Neuronal stem cell (in vitro differentiated cells): Measurements from ENCODE around the gene CYTH2.
A peak's percentile ranks its signal among the peaks of the same experiment; 100 is the strongest.

Experiments
- DNase-seq: peaks from one replicate; pipeline ENCODE4 v3.0.0-alpha.2; 2013; ENCODE audit warnings: low spot score
- H2AFZ ChIP-seq: one replicate; pipeline ENCODE4 v1.6.1; 2013; ENCODE audit warnings: mild to moderate bottlenecking, low read length, inconsistent platforms
- H2AK5ac ChIP-seq: 2 replicates; pipeline ENCODE4 v1.6.1; 2013; ENCODE audit warnings: low read depth, mild to moderate bottlenecking, inconsistent platforms, low read length, moderate library complexity, mixed read lengths
- H2BK120ac ChIP-seq: 2 replicates; pipeline ENCODE4 v1.6.1; 2013; ENCODE audit warnings: low read depth, mild to moderate bottlenecking, inconsistent platforms, low read length, moderate library complexity, mixed read lengths
- H2BK12ac ChIP-seq: one replicate; pipeline ENCODE4 v1.6.1; 2013; ENCODE audit warnings: low read length, inconsistent platforms
- H2BK15ac ChIP-seq: 2 replicates; pipeline ENCODE4 v1.6.1; 2013; ENCODE audit warnings: mild to moderate bottlenecking, low read length, inconsistent platforms, mixed read lengths
- H2BK5ac ChIP-seq: one replicate; pipeline ENCODE4 v1.6.1; 2013; ENCODE audit warnings: inconsistent platforms, mild to moderate bottlenecking, low read length, moderate library complexity
- H3K14ac ChIP-seq: one replicate; pipeline ENCODE4 v1.6.1; 2013; ENCODE audit warnings: low read length, inconsistent platforms
- H3K18ac ChIP-seq: 2 replicates; pipeline ENCODE4 v1.6.1; 2013; ENCODE audit warnings: low read length, inconsistent platforms
- H3K23ac ChIP-seq: 2 replicates; pipeline ENCODE4 v1.6.1; 2013; ENCODE audit warnings: low read depth, mild to moderate bottlenecking, mixed read lengths, low read length, inconsistent platforms; ENCODE audit not compliant: poor library complexity
- H3K27ac ChIP-seq: replicated peaks from 3 replicates; pipeline ENCODE4 v1.5.1; 2013; ENCODE audit warnings: low read length, inconsistent platforms
- H3K27me3 ChIP-seq, 3 experiments: 2 replicates each; pipeline ENCODE4 v1.6.1; 2013; ENCODE audit warnings: low read length in 3 of 3, mild to moderate bottlenecking in 2 of 3, inconsistent platforms in 1 of 3, low read depth in 1 of 3, mixed read lengths in 1 of 3, moderate library complexity in 1 of 3; ENCODE audit not compliant: control insufficient read depth in 3 of 3, insufficient read depth in 3 of 3
- H3K36me3 ChIP-seq, 2 donors: replicated peaks in 1 of 2; 2 replicates each; pipeline ENCODE4 v1.6.1; 2013; ENCODE audit warnings: low read length in 2 of 2; ENCODE audit not compliant: control insufficient read depth in 2 of 2, insufficient read depth in 2 of 2
- H3K4ac ChIP-seq: 2 replicates; pipeline ENCODE4 v1.6.1; 2013; ENCODE audit warnings: inconsistent platforms, mild to moderate bottlenecking, low read length, moderate library complexity
- H3K4me1 ChIP-seq, 2 donors: 1 replicate in 1 of 2; 2 replicates in 1 of 2; pipeline ENCODE4 v1.6.1; 2013; ENCODE audit warnings: low read length in 2 of 2, low read depth in 1 of 2; ENCODE audit not compliant: control insufficient read depth in 2 of 2, insufficient read depth in 1 of 2
- H3K4me2 ChIP-seq: one replicate; pipeline ENCODE4 v1.6.1; 2013; ENCODE audit warnings: mild to moderate bottlenecking, low read length, inconsistent platforms; ENCODE audit not compliant: insufficient read depth, poor library complexity, severe bottlenecking
- H3K4me3 ChIP-seq, 2 donors: 2 replicates each; pipeline ENCODE4 v1.5.1; 2013; ENCODE audit warnings: low read length in 2 of 2, mild to moderate bottlenecking in 2 of 2, inconsistent platforms in 1 of 2, moderate library complexity in 1 of 2
- H3K79me1 ChIP-seq: one replicate; pipeline ENCODE4 v1.6.1; 2013; ENCODE audit warnings: low read depth, mild to moderate bottlenecking, inconsistent platforms, low read length, moderate library complexity
- H3K9ac ChIP-seq: one replicate; pipeline ENCODE4 v1.6.1; 2013; ENCODE audit warnings: mild to moderate bottlenecking, low read depth, low read length, inconsistent platforms; ENCODE audit not compliant: poor library complexity
- H3K9me3 ChIP-seq, 2 donors: replicated peaks in 1 of 2; 2 replicates each; pipeline versions ENCODE3 to v1.6.1; 2013; ENCODE audit warnings: low read length in 2 of 2, mild to moderate bottlenecking in 2 of 2, inconsistent platforms in 1 of 2, low read depth in 1 of 2, mixed read lengths in 1 of 2, moderate library complexity in 1 of 2; ENCODE audit not compliant: control insufficient read depth in 2 of 2, insufficient read depth in 1 of 2
- H4K8ac ChIP-seq: one replicate; pipeline ENCODE4 v1.6.1; 2013; ENCODE audit warnings: low read depth, mild to moderate bottlenecking, inconsistent platforms, low read length, moderate library complexity
- H4K91ac ChIP-seq: one replicate; pipeline ENCODE4 v1.6.1; 2013; ENCODE audit warnings: low read length, low read depth, mild to moderate bottlenecking, inconsistent platforms; ENCODE audit not compliant: poor library complexity
- WGBS, 2 donors: extraction: QIAGEN DNeasy Blood & Tissue Kit; methylation state at CpG; one replicate each; pipeline ENCODE4 v1.1.7; 2013; ENCODE audit warnings: missing lambda C conversion rate in 2 of 2, mixed read lengths in 1 of 2; ENCODE audit not compliant: insufficient read length in 2 of 2, insufficient replicate concordance in 1 of 2; ENCODE audit errors: extremely low coverage in 2 of 2; 5-methylcytosine and 5-hydroxymethylcytosine counted together

CYTH2 gene

DNA sequence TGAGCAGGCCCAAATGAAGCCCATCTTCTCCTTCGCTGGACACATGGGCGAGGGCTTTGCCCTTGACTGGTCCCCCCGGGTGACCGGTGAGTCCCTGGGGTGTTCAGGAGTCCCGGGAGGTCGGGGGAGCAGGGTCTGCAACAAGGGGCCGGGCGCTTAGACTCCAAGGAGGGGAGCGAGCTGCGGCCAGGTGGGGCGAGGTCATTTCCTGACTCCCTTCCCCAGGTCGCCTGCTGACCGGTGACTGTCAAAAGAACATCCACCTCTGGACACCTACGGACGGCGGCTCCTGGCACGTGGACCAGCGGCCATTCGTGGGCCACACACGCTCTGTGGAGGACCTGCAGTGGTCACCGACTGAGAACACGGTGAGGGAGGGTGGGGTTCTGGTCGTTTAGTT lies 18.7 kb upstream of the CYTH2 start:
- no peak overlapping the region for H3K4ac ChIP-seq
- no peak for DNase-seq
- H2BK15ac ChIP-seq, result no peak overlapping the region
- no peak overlapping the region for H2AFZ ChIP-seq
- H2BK5ac ChIP-seq, result peak overlapping the region; percentile 34
- peak overlapping the region; percentile 8 for H3K14ac ChIP-seq
- H3K4me3 ChIP-seq, result no peak overlapping the region
- no peak overlapping the region for H3K18ac ChIP-seq
- H3K79me1 ChIP-seq, result peaks cover 3% of the 10 kb centered on the region
- no peak overlapping the region for H3K9ac ChIP-seq
- H2BK12ac ChIP-seq, result no peak overlapping the region
- no peak overlapping the region for H3K23ac ChIP-seq
- H3K36me3 ChIP-seq, result peaks cover 41 to 82% of the 10 kb centered on the region in 2 donors
- H3K9me3 ChIP-seq, result no peaks in the 10 kb centered on the region
- no peak overlapping the region for H3K4me2 ChIP-seq
- H3K4me1 ChIP-seq, result peaks cover 4 to 5% of the 10 kb centered on the region in 2 donors
- H2AK5ac ChIP-seq, result no peak overlapping the region
- peak overlapping the region; percentile 10 for H4K8ac ChIP-seq
- no peak overlapping the region for H4K91ac ChIP-seq
- no CpG with 5 or more reads among the region's 23 CpGs for WGBS, 2 donors
- H3K27ac ChIP-seq, result no peak overlapping the region
- no peaks in the 10 kb centered on the region for H3K27me3 ChIP-seq
- H2BK120ac ChIP-seq, result no peak overlapping the region

DNA sequence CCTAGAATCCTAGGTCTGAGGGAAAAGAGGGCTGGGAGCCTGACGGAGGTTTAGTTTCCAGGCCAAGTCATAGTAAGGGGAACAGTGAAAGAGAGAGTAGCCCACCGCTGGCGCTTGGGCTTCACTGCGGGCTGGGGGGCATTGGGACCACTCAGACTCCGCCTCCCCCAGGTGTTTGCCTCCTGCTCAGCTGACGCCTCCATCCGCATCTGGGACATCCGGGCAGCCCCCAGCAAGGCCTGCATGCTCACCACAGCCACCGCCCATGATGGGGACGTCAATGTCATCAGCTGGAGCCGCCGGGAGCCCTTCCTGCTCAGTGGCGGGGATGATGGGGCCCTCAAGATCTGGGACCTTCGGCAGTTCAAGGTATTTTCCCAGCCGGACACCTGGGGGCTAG lies 18.3 kb upstream of the CYTH2 start:
- no peak overlapping the region for H2BK12ac ChIP-seq
- H3K4ac ChIP-seq, result no peak overlapping the region
- H2BK15ac ChIP-seq, result no peak overlapping the region
- H2AFZ ChIP-seq, result no peak overlapping the region
- H3K14ac ChIP-seq, result no peak overlapping the region
- H2BK120ac ChIP-seq, result no peak overlapping the region
- H3K36me3 ChIP-seq, result peaks cover 45 to 86% of the 10 kb centered on the region in 2 donors
- peaks cover 3% of the 10 kb centered on the region for H3K79me1 ChIP-seq
- no CpG with 5 or more reads among the region's 15 CpGs for whole genome bisulfite sequencing, 2 donors
- H3K18ac ChIP-seq, result no peak overlapping the region
- H3K4me2 ChIP-seq, result no peak overlapping the region
- no peak overlapping the region for H3K4me3 ChIP-seq
- no peak overlapping the region for H4K8ac ChIP-seq
- DNase-seq, result no peak
- H2BK5ac ChIP-seq, result peak overlapping the region; percentile 34
- H3K23ac ChIP-seq, result no peak overlapping the region
- H4K91ac ChIP-seq, result no peak overlapping the region
- H3K27ac ChIP-seq, result no peak overlapping the region
- no peak overlapping the region for H3K9ac ChIP-seq
- H3K9me3 ChIP-seq, result no peaks in the 10 kb centered on the region
- H3K4me1 ChIP-seq, result peaks cover 4 to 5% of the 10 kb centered on the region in 2 donors
- H3K27me3 ChIP-seq, result no peaks in the 10 kb centered on the region
- no peak overlapping the region for H2AK5ac ChIP-seq

DNA sequence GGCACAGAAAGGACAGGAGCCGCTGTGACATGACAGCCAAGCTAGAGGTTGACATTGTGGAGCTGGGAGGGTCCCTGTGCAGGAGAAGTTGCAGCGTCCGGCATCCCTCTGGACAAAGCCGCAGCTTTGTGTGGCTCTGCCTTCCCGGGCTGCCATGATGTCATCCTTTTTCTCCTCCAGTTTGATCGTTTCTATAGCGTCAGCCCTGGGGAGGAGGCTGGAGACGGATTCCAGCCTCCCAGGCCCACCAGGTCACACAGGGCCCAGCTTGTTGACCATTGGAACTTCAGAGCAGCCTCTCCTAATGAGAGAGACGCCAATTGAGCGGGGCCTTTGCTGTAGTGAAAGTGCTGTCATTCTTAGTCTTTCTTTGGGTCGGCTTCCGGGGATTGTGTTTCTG lies 17.5 kb upstream of the CYTH2 start:
- no peak overlapping the region for H3K4me3 ChIP-seq
- no peak overlapping the region for H2BK12ac ChIP-seq
- H4K8ac ChIP-seq, result no peak overlapping the region
- peaks cover 3% of the 10 kb centered on the region for H3K79me1 ChIP-seq
- H3K36me3 ChIP-seq, result peaks cover 49 to 91% of the 10 kb centered on the region in 2 donors
- peak overlapping the region; percentile 13 for H3K27ac ChIP-seq
- H2AK5ac ChIP-seq, result no peak overlapping the region
- H3K9me3 ChIP-seq, result no peaks in the 10 kb centered on the region
- no peak for DNase-seq
- no peak overlapping the region for H3K4me2 ChIP-seq
- H3K9ac ChIP-seq, result no peak overlapping the region
- no peak overlapping the region for H3K14ac ChIP-seq
- no CpG with 5 or more reads among the region's 12 CpGs for WGBS, 2 donors
- H2BK15ac ChIP-seq, result no peak overlapping the region
- no peak overlapping the region for H3K18ac ChIP-seq
- no peak overlapping the region for H4K91ac ChIP-seq
- H2BK5ac ChIP-seq, result peak overlapping the region; percentile 24
- H2AFZ ChIP-seq, result no peak overlapping the region
- H3K23ac ChIP-seq, result no peak overlapping the region
- no peaks in the 10 kb centered on the region for H3K27me3 ChIP-seq
- no peak overlapping the region for H2BK120ac ChIP-seq
- peaks cover under 1 to 1% of the 10 kb centered on the region in 2 donors for H3K4me1 ChIP-seq
- H3K4ac ChIP-seq, result no peak overlapping the region

DNA sequence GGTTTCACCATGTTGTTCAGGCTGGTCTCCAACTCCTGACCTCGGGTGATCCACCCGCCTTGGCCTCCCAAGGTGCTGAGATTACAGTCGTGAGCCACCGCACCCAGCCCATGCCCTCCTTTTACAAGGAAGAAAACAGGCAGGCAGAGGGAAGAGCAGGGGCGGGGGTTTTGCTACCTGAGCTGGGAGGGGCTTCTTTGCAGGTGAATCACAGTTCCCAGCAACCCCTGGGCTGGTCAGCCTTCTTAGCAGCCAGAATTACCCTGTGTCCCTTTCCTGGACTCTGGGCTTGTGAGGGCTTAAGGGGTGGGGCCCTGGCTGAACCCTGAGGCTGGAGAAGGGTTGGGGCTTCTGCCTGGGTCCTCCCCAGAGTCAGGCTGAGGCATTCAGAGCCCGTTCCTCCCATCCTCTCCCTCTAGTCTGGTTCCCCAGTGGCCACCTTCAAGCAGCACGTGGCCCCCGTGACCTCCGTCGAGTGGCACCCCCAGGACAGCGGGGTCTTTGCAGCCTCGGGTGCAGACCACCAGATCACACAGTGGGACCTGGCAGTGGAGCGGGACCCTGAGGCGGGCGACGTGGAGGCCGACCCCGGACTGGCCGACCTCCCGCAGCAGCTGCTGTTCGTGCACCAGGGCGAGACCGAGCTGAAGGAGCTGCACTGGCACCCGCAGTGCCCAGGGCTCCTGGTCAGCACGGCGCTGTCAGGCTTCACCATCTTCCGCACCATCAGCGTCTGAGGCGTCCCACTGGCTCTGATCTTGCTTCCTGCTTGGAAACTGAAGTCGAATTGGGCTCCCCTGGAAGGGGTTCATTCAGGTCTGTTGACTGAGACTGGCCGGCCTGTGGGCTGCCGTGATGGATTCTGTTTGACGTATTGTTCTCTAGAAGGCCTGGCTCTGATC lies 16.6 kb upstream of the CYTH2 start:
- no peak overlapping the region for H2BK120ac ChIP-seq
- no peaks in the 10 kb centered on the region for H3K9me3 ChIP-seq
- no CpG with 5 or more reads among the region's 33 CpGs for WGBS, 2 donors
- no peak for DNase-seq
- no peak overlapping the region for H2AFZ ChIP-seq
- no peak overlapping the region for H2BK12ac ChIP-seq
- no peak overlapping the region for H4K8ac ChIP-seq
- no peak overlapping the region for H3K18ac ChIP-seq
- H3K4me1 ChIP-seq, result no peaks in the 10 kb centered on the region
- peaks cover 46 to 95% of the 10 kb centered on the region in 2 donors for H3K36me3 ChIP-seq
- no peak overlapping the region for H3K23ac ChIP-seq
- peaks cover 3% of the 10 kb centered on the region for H3K79me1 ChIP-seq
- no peak overlapping the region for H3K14ac ChIP-seq
- H3K27me3 ChIP-seq, result no peaks in the 10 kb centered on the region
- no peak overlapping the region for H3K9ac ChIP-seq
- no peak overlapping the region for H3K4me3 ChIP-seq
- no peak overlapping the region for H3K27ac ChIP-seq
- no peak overlapping the region for H2BK5ac ChIP-seq
- no peak overlapping the region for H2BK15ac ChIP-seq
- no peak overlapping the region for H2AK5ac ChIP-seq
- no peak overlapping the region for H3K4me2 ChIP-seq
- no peak overlapping the region for H3K4ac ChIP-seq
- no peak overlapping the region for H4K91ac ChIP-seq
